Stimulated activated CD4-positive, alpha-beta T cell treated with anti-CD3 and anti-CD28 coated beads, TNF-alpha, amount 100 ng/mL, for 1 hour (primary cell): ENCODE results near the gene AHSA1.
"Not testable (repeated sequence)": the region's sequence is repeated elsewhere in the genome, so short reads cannot be mapped to it uniquely, and the experiment has no call there.

Source experiments
- DNase-seq, 3 donors: peaks; one replicate each; pipeline ENCODE4 v3.0.0-alpha.2; 2020; ENCODE audit warnings: low read depth in 3 of 3, low spot score in 1 of 3

Gene AHSA1

DNA sequence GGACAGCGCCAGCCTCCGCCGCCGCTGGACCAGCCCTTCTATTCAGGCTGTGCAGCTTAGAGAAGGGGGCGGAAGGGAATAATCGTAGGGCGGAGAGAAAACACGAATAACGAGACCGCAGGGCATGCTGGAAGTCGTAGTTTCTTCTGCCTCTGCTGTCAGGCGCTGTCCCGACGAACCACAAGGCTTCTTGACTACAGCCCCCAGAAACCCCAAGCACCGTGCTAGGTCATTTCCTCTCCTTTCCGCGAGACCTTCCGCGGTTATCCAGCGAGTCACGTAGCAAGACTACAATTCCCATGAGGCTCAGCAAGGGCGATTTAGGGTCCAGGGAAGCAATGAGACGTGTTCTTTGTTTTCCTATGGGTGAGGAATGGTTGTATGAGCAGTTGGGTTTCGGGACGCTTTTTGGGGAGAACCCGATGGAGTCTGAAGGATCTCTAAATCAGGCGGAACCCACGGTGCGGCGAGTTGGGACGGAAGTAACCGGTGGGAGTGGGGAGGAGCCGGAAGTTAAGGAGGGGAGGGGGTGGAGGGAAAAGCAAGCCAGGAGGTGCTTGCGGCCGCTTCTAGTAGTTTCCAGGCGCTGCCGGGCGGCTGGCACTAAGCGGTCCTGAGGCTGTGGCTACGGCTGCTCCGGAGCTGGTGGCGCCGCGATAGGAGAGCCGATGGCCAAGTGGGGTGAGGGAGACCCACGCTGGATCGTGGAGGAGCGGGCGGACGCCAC lies at the start of gene AHSA1, which contains the start of gene VIPAS39:
Gene AHSA1 (plus strand): TSS at position 572 of the 727 bp plus-strand sequence. CDS start 97 bp downstream, at position 669.
Gene VIPAS39 (minus strand): TSS at position 80 of the 727 bp plus-strand sequence. CDS start 3,499 bp downstream, outside the sequence.
- DNase-seq, result peak; percentile 75 to 80 (median 78)

DNA sequence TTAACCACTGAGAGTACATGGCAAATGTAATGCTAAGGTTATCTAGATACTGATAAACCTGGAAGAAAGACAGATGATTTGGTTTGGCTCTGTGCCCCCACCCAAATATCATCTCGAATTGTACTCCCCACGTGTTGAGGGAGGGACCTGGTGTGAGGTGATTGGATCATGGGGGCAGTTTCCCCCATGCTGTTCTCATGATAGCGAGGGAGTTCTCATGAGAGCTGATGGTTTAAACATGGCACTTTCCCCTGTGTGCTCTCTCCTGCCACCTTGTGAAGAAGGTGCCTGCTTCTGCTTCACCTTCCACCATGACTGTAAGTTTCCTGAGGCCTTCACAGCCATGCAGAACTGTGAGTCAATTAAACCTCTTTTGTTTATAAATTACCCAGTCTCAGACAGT lies 48.8 kb upstream of the AHSA1 start:
- DNase-seq, result no peak

- DNase-seq, result not testable (repeated sequence)
Observed at GRCh38 chr14:77415403-77416030, 42.4 kb upstream of the AHSA1 start.

GRCh38 chr14:77416098-77416497 lies 41.8 kb upstream of the AHSA1 start:
- DNase-seq, result not testable (repeated sequence)

DNA sequence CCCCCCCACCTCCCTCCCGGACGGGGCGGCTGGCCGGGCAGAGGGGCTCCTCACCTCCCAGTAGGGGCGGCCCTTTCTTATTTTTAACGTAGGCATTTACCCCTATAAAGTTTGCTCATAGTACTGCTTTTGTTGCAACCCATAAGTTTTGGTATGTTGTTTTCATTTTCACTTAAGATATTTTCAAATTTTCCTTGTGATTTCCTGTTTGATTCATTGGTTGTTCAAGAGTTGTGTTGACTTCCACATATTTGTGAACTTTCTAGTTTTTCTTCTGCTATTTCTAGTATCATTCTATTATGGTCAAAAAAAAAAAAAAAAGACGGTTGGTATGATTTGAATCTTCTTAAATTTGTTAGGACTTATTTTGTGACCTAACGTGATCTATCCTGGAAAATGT lies 41.1 kb upstream of the AHSA1 start:
- no peak for DNase-seq

GRCh38 chr14:77421201-77421600 lies 36.7 kb upstream of the AHSA1 start:
- DNase-seq, result no peak

DNA sequence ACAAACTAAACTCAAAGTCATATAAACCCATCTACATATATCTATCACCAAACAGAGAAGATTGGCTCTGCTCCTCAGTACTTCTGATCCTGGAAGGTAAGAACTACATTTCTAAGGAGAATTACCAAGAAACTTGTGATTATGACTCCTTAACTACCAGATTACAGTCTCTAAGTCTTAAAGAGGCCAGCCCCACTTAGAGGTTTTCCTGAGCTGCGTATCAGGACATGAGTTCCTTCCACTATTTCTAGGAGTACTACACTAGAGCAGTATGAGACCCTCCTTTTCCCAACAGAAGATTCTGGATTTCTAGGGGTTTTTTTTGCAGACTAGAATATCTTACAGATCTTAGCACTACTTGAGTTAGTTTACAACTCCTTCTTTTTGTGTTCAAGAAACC lies 34.5 kb upstream of the AHSA1 start, which contains the start of gene NOXRED1:
Gene NOXRED1 (minus strand): TSS at position 101 of the 400 bp plus-strand sequence. CDS start 634 bp downstream, outside the sequence.
- no peak for DNase-seq

- DNase-seq, result no peak
Observed at GRCh38 chr14:77424862-77425261, 33.0 kb upstream of the AHSA1 start.

DNA sequence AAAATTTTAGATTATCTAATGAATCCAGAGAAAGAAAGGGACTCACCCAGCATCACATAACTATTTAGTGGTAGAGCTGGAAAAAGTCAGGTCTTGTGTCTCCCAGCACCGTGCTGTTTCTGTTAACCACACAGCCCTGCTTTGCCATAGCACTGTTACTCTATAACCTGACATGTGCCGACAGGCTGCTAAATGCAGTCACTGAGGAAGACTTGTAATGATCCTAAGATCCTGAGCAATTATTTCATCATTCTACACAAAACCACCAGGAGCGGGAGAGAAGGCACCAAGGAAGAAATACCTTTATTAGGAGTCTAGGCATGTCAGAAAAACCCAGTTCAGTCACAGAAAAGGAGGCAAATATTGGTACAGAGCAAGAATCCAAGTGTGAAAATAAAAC lies 31.5 kb upstream of the AHSA1 start:
- no peak for DNase-seq

DNA sequence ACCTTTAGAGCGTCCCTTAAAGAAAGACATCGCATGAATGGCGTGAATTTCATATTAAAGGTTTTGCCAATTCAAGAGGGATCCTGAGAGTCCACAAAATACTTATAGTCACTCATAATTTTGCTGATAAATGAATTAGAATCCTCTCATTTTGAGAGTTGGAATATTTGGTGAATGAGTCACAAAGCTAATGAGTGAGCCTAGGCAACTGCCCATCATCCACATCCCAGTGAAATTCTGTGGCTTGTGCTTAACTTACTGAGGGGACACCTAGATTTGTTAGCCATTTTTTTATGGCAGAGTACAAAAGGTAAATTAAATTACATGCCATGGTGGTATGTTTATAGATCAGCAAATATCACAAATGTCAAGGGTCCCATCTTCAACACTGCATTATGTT lies 21.9 kb upstream of the AHSA1 start:
- no peak for DNase-seq

DNA sequence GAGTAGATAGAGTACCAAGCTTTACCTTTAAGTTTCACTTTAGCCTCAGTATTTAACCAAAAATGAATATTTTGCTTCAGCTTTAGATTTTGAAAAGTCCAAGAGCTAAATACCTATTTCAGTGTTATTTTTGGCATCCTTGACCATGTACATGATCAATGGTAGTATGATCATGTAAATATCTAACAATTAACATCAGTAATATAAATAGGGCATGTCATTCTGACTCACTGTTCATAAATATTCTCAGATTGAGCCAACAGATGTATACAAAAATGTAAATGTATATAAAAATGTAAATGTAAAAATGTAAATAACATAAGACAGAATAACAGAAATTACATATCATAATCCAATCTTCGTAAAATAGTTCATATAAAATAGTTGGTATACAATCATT lies 19.3 kb upstream of the AHSA1 start:
- DNase-seq, result no peak

DNA sequence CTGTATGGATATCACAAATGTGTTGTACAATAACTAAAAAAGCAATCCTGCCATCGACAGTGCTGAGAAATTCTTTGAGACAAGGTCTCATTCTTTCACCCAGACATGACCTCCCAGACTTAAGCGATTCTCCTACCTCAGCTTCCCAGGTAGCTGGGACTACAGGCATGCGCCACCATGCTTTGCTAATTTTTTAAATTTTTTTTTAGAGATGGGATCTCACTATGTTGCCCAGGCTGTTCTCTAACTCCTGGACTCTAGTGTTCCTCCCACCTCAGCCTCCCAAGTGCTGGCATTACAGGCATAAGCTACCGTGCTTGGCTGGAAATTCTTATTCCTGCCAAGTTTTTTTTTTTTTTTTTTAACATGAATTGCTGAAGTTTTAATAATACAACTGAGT lies 18.0 kb upstream of the AHSA1 start:
- no peak for DNase-seq

- DNase-seq, result no peak
Observed at GRCh38 chr14:77442196-77442595, 15.7 kb upstream of the AHSA1 start.

DNA sequence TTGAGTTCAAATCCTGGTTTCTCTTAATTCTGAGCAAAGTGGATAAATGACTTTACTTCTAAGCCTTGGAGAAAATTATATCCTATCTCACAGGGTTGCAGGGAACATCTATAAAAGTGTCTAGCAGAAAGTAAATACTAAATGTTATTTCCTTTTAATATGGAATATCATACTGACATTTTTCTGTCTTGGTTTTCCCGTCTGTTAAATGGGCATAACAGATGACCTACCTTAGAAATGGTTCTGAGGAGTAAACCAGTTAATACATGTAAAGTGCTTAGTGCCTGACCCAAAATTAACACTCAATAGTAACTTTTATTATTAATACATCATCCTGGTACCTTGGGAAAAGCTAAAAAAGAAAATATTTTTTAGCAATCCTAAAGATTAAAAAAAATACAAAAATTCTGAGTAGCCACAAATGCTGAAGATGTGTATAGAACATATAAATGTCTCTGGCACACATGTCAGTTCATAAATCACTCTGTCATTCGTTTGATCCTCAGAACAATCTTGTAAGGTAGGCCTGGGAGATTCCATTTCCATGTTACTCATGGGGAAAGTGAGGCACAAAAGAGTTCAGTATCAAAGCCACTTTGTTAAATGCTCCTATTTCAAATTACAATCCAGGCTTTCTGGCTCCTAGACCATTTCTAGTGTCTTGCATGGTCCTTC lies 1.8 kb upstream of the AHSA1 start:
- DNase-seq, result no peak

GRCh38 chr14:77457115-77457521 lies 775 bp upstream of the AHSA1 start:
- no peak for DNase-seq

- peak in 1 of 3 donors; percentile 16 for DNase-seq
Observed at GRCh38 chr14:77458249-77458950, 507 bp downstream of the AHSA1 start.

- DNase-seq, result peak in 1 of 3 donors; percentile 30
Observed at GRCh38 chr14:77459072-77459723, 1.3 kb downstream of the AHSA1 start.

- no peak for DNase-seq
Observed at GRCh38 chr14:77467801-77468200, 9.9 kb downstream of the AHSA1 start.

GRCh38 chr14:77469067-77469505 lies 11.2 kb downstream of the AHSA1 start:
- no peak for DNase-seq

- DNase-seq, result no peak
Observed at GRCh38 chr14:77469539-77469938, 11.6 kb downstream of the AHSA1 start.
